HepG2 (cell line): ENCODE measurements around the gene AKAP9. TPM values are rescaled to one million over a fixed set of nuclear protein-coding genes. Genes with fewer than 3 reads are reported as not detected.

Source experiments
- ARNT2 ChIP-seq: sonication (generic); formaldehyde crosslinking; IDR thresholded peaks from 2 replicates; pipeline ENCODE4 v1.8.0; 2022; ENCODE audit warnings: mild to moderate bottlenecking, low read depth, missing genetic modification reagents, moderate library complexity
- CEBPG ChIP-seq: IDR thresholded peaks from 2 replicates; pipeline ENCODE4 v1.6.1; 2016
- DZIP1 ChIP-seq: sonication (generic); formaldehyde crosslinking; IDR thresholded peaks from 2 replicates; pipeline ENCODE4 v1.5.0; 2020; ENCODE audit warnings: mild to moderate bottlenecking, missing genetic modification reagents
- ELF4 ChIP-seq: sonication (generic); formaldehyde crosslinking; IDR thresholded peaks from 2 replicates; pipeline ENCODE4 v1.5.0; 2020; ENCODE audit warnings: missing genetic modification reagents, mild to moderate bottlenecking, moderate library complexity, borderline replicate concordance
- EP300 ChIP-seq, 3 experiments: sonication (generic) in 1 of 3; formaldehyde crosslinking in 1 of 3; IDR thresholded peaks; 2 replicates each; pipeline versions ENCODE4 v1.5.1 to v1.6.1; 2011 to 2020; ENCODE audit warnings: low read depth in 2 of 3, low read length in 2 of 3, borderline replicate concordance in 1 of 3, improper control_type of control experiment in 1 of 3, mild to moderate bottlenecking in 1 of 3, missing genetic modification reagents in 1 of 3, moderate library complexity in 1 of 3
- FOXA3 ChIP-seq: IDR thresholded peaks from 2 replicates; pipeline ENCODE4 v1.6.1; 2016; ENCODE audit warnings: missing genetic modification reagents, missing compliant biosample characterization
- FOXK1 ChIP-seq: sonication (generic); formaldehyde crosslinking; IDR thresholded peaks from 2 replicates; pipeline ENCODE4 v1.4.0; 2020; ENCODE audit warnings: low read depth, missing genetic modification reagents, borderline replicate concordance
- HNF1B ChIP-seq: sonication (generic); formaldehyde crosslinking; IDR thresholded peaks from 2 replicates; pipeline ENCODE4 v1.5.1; 2020; ENCODE audit warnings: mild to moderate bottlenecking, moderate library complexity, missing genetic modification reagents
- HNRNPUL1 ChIP-seq: fragments of 200-400 bp; formaldehyde crosslinking; IDR thresholded peaks from 2 replicates; pipeline ENCODE4 v1.6.1; 2017; ENCODE audit warnings: low read depth, mild to moderate bottlenecking, low read length, moderate library complexity
- MTA3 ChIP-seq: sonication (generic); formaldehyde crosslinking; IDR thresholded peaks from 2 replicates; pipeline ENCODE4 v1.4.0; 2020; ENCODE audit warnings: missing genetic modification reagents
- RFX1 ChIP-seq: fragments of 450-650 bp; IDR thresholded peaks from 2 replicates; pipeline ENCODE4 v1.6.1; 2017
- SMC3 ChIP-seq: IDR thresholded peaks from 2 replicates; pipeline ENCODE4 v1.6.1; 2011; ENCODE audit warnings: low read length, improper control_type of control experiment
- ZBTB4 ChIP-seq: sonication (generic); formaldehyde crosslinking; IDR thresholded peaks from 2 replicates; pipeline ENCODE4 v1.4.0; 2020; ENCODE audit warnings: missing genetic modification reagents, mild to moderate bottlenecking, borderline replicate concordance
- ZC3H4 ChIP-seq: sonication (generic); formaldehyde crosslinking; IDR thresholded peaks from 2 replicates; pipeline ENCODE4 v1.4.0; 2020; ENCODE audit warnings: missing genetic modification reagents, borderline replicate concordance
- ZNF275 ChIP-seq: sonication (generic); formaldehyde crosslinking; IDR thresholded peaks from 2 replicates; pipeline ENCODE4 v1.8.0; 2022; ENCODE audit warnings: missing genetic modification reagents, mild to moderate bottlenecking, inconsistent platforms, borderline replicate concordance
- ZNF276 ChIP-seq: sonication (generic); formaldehyde crosslinking; IDR thresholded peaks from 2 replicates; pipeline ENCODE4 v1.4.0; 2020; ENCODE audit warnings: mild to moderate bottlenecking, low read depth, missing genetic modification reagents
- ZNF44 ChIP-seq: sonication (generic); formaldehyde crosslinking; IDR thresholded peaks from 2 replicates; pipeline ENCODE4 v1.5.1; 2020; ENCODE audit warnings: mild to moderate bottlenecking, missing genetic modification reagents
- ZNF614 ChIP-seq: IDR thresholded peaks from 2 replicates; pipeline ENCODE4 v1.6.1; 2018; ENCODE audit warnings: missing biosample characterization, missing genetic modification reagents, inconsistent platforms, borderline replicate concordance
- ZNF678 ChIP-seq: sonication (generic); formaldehyde crosslinking; IDR thresholded peaks from 2 replicates; pipeline ENCODE4 v1.4.0; 2020; ENCODE audit warnings: mild to moderate bottlenecking, missing genetic modification reagents
- ZSCAN22 ChIP-seq: sonication (generic); formaldehyde crosslinking; IDR thresholded peaks from 2 replicates; pipeline ENCODE4 v1.4.0; 2020; ENCODE audit warnings: mild to moderate bottlenecking, missing genetic modification reagents
- polyA plus RNA-seq, 8 experiments: library from polyadenylated mRNA; depleted of rRNA in 3 of 8; stranded (reverse) in 7 of 8; unstranded in 1 of 8; fragments of >200 nt; fragmentation: Illumina TruSeq in 4 of 8; extraction: Trizol in 4 of 8; gene quantifications; 2 replicates each; pipeline versions ENCODE4 v1.2.1 to v1.2.3, GENCODE V29; 2011 to 2016; ENCODE audit warnings: low read depth in 4 of 8, missing spikeins in 1 of 8, mixed read lengths in 1 of 8; ENCODE audit not compliant: insufficient read depth in 1 of 8
- total RNA-seq, 5 experiments: library from RNA; depleted of rRNA; stranded (reverse); fragments of >200 nt; fragmentation: Illumina TruSeq; extraction: Trizol; gene quantifications; 2 replicates each; pipeline ENCODE4 v1.2.3, GENCODE V29; 2016; ENCODE audit warnings: low read depth in 1 of 5

The AKAP9 gene
- total and polyA plus RNA-seq, 2 of the 13 experiments (the other 11 are each of a cell fraction or from before 2014, with no cell fraction given) = 27.6 to 33.1 TPM

GRCh38 chr7:91945476-91945875 is 4.8 kb downstream of the AKAP9 start (continued):
- no peak for TF ChIP-seq ZBTB4 (CRISPR knock-in tag)
- TF ChIP-seq ELF4 (CRISPR knock-in tag) = no peak
- TF ChIP-seq ARNT2 (CRISPR knock-in tag) = no peak
- no peak for TF ChIP-seq ZNF44 (CRISPR knock-in tag)
- no peak for TF ChIP-seq ZNF276
- TF ChIP-seq ZNF614 (CRISPR knock-in tag) = no peak
- TF ChIP-seq ZC3H4 (CRISPR knock-in tag) = no peak
- TF ChIP-seq EP300 (IDR thresholded peaks at IDR 0.05; ENCODE audit: low read depth in 2 of 2, low read length in 2 of 2) = peak in 1 of 2 experiments; percentile 46; a peak in 1 of 4 replicates
- TF ChIP-seq EP300 (CRISPR knock-in tag; IDR thresholded peaks at IDR 0.05; ENCODE audit: borderline replicate concordance) = no peak
- TF ChIP-seq RFX1 = no peak
- no peak for TF ChIP-seq SMC3
- TF ChIP-seq CEBPG (CRISPR knock-in tag) = peak; percentile 77
- no peak for TF ChIP-seq MTA3 (CRISPR knock-in tag)
- TF ChIP-seq FOXK1 (CRISPR knock-in tag) = peak; percentile 80; the same call in 1 of the 2 replicates
- TF ChIP-seq HNF1B = no peak
- TF ChIP-seq DZIP1 (CRISPR knock-in tag) = no peak
- TF ChIP-seq ZSCAN22 (CRISPR knock-in tag) = no peak
- no peak for TF ChIP-seq ZNF275 (CRISPR knock-in tag)
- TF ChIP-seq HNRNPUL1 = no peak
- TF ChIP-seq ZNF678 (CRISPR knock-in tag) = no peak
- TF ChIP-seq FOXA3 = peak; percentile 71; the same call in 1 of the 2 replicates
